ENCODE data around the gene GPRIN1.

Gene GPRIN1

GRCh38 chr5:176644878-176645670 lies 35.1 kb upstream of the GPRIN1 start:
- TF ChIP-seq, protein P1, sequence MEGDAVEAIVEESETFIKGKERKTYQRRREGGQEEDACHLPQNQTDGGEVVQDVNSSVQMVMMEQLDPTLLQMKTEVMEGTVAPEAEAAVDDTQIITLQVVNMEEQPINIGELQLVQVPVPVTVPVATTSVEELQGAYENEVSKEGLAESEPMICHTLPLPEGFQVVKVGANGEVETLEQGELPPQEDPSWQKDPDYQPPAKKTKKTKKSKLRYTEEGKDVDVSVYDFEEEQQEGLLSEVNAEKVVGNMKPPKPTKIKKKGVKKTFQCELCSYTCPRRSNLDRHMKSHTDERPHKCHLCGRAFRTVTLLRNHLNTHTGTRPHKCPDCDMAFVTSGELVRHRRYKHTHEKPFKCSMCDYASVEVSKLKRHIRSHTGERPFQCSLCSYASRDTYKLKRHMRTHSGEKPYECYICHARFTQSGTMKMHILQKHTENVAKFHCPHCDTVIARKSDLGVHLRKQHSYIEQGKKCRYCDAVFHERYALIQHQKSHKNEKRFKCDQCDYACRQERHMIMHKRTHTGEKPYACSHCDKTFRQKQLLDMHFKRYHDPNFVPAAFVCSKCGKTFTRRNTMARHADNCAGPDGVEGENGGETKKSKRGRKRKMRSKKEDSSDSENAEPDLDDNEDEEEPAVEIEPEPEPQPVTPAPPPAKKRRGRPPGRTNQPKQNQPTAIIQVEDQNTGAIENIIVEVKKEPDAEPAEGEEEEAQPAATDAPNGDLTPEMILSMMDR (IDR thresholded peaks at IDR 0.05; ENCODE audit: insufficient read depth, low read length) = no peak
- TF ChIP-seq GABPA (IDR thresholded peaks at IDR 0.05; ENCODE audit: low read depth) (no peak), POLR2AphosphoS5 (IDR thresholded peaks at IDR 0.05; ENCODE audit: low read depth) (no peak), SPI1 (IDR thresholded peaks at IDR 0.05; ENCODE audit: borderline replicate concordance, low read depth) (no peak)
- TF ChIP-seq, protein P2, sequence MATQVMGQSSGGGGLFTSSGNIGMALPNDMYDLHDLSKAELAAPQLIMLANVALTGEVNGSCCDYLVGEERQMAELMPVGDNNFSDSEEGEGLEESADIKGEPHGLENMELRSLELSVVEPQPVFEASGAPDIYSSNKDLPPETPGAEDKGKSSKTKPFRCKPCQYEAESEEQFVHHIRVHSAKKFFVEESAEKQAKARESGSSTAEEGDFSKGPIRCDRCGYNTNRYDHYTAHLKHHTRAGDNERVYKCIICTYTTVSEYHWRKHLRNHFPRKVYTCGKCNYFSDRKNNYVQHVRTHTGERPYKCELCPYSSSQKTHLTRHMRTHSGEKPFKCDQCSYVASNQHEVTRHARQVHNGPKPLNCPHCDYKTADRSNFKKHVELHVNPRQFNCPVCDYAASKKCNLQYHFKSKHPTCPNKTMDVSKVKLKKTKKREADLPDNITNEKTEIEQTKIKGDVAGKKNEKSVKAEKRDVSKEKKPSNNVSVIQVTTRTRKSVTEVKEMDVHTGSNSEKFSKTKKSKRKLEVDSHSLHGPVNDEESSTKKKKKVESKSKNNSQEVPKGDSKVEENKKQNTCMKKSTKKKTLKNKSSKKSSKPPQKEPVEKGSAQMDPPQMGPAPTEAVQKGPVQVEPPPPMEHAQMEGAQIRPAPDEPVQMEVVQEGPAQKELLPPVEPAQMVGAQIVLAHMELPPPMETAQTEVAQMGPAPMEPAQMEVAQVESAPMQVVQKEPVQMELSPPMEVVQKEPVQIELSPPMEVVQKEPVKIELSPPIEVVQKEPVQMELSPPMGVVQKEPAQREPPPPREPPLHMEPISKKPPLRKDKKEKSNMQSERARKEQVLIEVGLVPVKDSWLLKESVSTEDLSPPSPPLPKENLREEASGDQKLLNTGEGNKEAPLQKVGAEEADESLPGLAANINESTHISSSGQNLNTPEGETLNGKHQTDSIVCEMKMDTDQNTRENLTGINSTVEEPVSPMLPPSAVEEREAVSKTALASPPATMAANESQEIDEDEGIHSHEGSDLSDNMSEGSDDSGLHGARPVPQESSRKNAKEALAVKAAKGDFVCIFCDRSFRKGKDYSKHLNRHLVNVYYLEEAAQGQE (IDR thresholded peaks at IDR 0.05; ENCODE audit: insufficient replicate concordance, low read depth) = no peak
- Histone ChIP-seq H3K27ac (replicated peaks) (no peak overlapping the region), H3K4me3 (replicated peaks; ENCODE audit: insufficient read depth, low read length) (no peak overlapping the region), H3K27me3 (ENCODE audit: insufficient read depth, poor library complexity, severe bottlenecking) (peaks cover 3% of the 10 kb centered on the region)
- no peak for DNase-seq (ENCODE audit: low read depth in 1 of 2, low spot score in 1 of 2)

GRCh38 chr5:176644294-176644693 lies 34.3 kb upstream of the GPRIN1 start:
- Histone ChIP-seq H3K27ac (replicated peaks) (no peak overlapping the region), H3K4me3 (replicated peaks; ENCODE audit: insufficient read depth, low read length) (no peak overlapping the region), H3K27me3 (ENCODE audit: insufficient read depth, poor library complexity, severe bottlenecking) (peaks cover 3% of the 10 kb centered on the region)
- no peak for DNase-seq (ENCODE audit: low read depth in 1 of 2, low spot score in 1 of 2)
- TF ChIP-seq, protein P2 (IDR thresholded peaks at IDR 0.05; ENCODE audit: insufficient replicate concordance, low read depth) = no peak
- TF ChIP-seq, protein P1 (IDR thresholded peaks at IDR 0.05; ENCODE audit: insufficient read depth, low read length) = no peak
- no peak for TF ChIP-seq GABPA (IDR thresholded peaks at IDR 0.05; ENCODE audit: low read depth)
- no peak for TF ChIP-seq POLR2AphosphoS5 (IDR thresholded peaks at IDR 0.05; ENCODE audit: low read depth)
- TF ChIP-seq SPI1 (IDR thresholded peaks at IDR 0.05; ENCODE audit: borderline replicate concordance, low read depth) = no peak

DNA sequence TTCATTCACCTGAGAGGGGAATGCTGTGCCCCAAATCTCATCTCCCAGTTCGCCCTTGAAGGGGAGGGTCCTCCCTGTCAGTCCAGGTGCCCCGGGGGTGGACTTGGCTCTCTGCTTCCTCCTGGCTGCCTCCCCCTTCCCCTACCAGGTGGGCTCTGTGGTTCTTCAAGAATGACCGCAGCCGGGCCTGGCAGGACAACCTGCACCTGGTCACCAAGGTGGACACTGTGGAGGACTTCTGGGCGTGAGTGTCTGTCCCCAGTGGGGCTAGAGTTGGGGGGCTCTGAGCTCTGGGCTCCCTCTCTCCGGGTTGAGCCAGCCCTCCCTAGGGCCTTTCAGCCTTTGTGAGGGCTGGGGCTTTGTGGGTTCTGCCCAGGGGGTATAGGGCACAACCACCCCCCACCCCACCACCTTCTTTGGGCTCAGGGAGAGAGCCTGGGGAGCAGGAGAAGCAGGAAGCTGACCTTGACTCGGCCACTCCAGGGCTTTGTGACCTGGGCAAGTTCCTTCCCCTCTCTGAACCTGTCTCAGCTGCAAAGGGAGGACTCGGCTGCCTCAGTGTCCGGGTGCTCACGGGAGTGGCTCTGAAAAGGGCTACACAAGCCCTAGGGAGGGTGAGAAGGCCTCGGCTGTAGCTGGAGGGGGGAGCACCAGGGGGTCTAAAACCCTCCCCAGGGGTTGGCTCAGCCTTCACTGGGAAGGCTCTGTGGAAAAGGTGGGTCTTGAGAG lies 33.7 kb upstream of the GPRIN1 start:
- Histone ChIP-seq H3K27me3 (ENCODE audit: insufficient read depth, poor library complexity, severe bottlenecking) (peaks cover 3% of the 10 kb centered on the region), H3K27ac (replicated peaks) (no peak overlapping the region), H3K4me3 (replicated peaks; ENCODE audit: insufficient read depth, low read length) (no peak overlapping the region)
- DNase-seq (ENCODE audit: low read depth in 1 of 2, low spot score in 1 of 2) = no peak
- TF ChIP-seq SPI1 (IDR thresholded peaks at IDR 0.05; ENCODE audit: borderline replicate concordance, low read depth) = no peak
- no peak for TF ChIP-seq GABPA (IDR thresholded peaks at IDR 0.05; ENCODE audit: low read depth)
- TF ChIP-seq POLR2AphosphoS5 (IDR thresholded peaks at IDR 0.05; ENCODE audit: low read depth) = no peak
- TF ChIP-seq, protein P1 (IDR thresholded peaks at IDR 0.05; ENCODE audit: insufficient read depth, low read length) = no peak
- TF ChIP-seq, protein P2 (IDR thresholded peaks at IDR 0.05; ENCODE audit: insufficient replicate concordance, low read depth) = no peak

Data from HL-60 (cell line).